Stimulated activated CD4-positive, alpha-beta T cell treated with anti-CD3 and anti-CD28 coated beads, Interleukin-12 subunit alpha, Interleukin-12 subunit beta, amount 100 ng/mL, for 4 hours (primary cell): ENCODE measurements around the gene NEIL3.

ENCODE experiments used
- DNase-seq: peaks from one replicate; pipeline ENCODE4 v3.0.0-alpha.2; 2020

The NEIL3 gene

GRCh38 chr4:177309522-177310371 is at the start of gene NEIL3:
TSS of gene NEIL3 (plus strand) at chr4:177309874. CDS start at chr4:177309954, 80 bp downstream.
- peak; percentile 96 for DNase-seq

GRCh38 chr4:177263818-177264217 is 45.9 kb upstream of the NEIL3 start:
- no peak for DNase-seq

- no peak for DNase-seq
Measured at GRCh38 chr4:177264788-177265422, 44.8 kb upstream of the NEIL3 start.

- DNase-seq: no peak
Measured at GRCh38 chr4:177265729-177266128, 43.9 kb upstream of the NEIL3 start.

- DNase-seq: no peak
Measured at GRCh38 chr4:177266506-177266905, 43.2 kb upstream of the NEIL3 start.

- DNase-seq: no peak
Measured at GRCh38 chr4:177267911-177268310, 41.8 kb upstream of the NEIL3 start.

GRCh38 chr4:177271091-177271490 is 38.6 kb upstream of the NEIL3 start:
- no peak for DNase-seq

- no peak for DNase-seq
Measured at GRCh38 chr4:177271915-177272766, 37.5 kb upstream of the NEIL3 start.

- no peak for DNase-seq
Measured at GRCh38 chr4:177275999-177276398, 33.7 kb upstream of the NEIL3 start.

GRCh38 chr4:177281351-177281909 is 28.2 kb upstream of the NEIL3 start:
- DNase-seq: no peak

- no peak for DNase-seq
Measured at GRCh38 chr4:177282284-177282835, 27.3 kb upstream of the NEIL3 start.

- no peak for DNase-seq
Measured at GRCh38 chr4:177283167-177283566, 26.5 kb upstream of the NEIL3 start.

GRCh38 chr4:177285953-177286352 is 23.7 kb upstream of the NEIL3 start:
- DNase-seq: no peak

- DNase-seq: no peak
Measured at GRCh38 chr4:177287255-177287654, 22.4 kb upstream of the NEIL3 start.

- no peak for DNase-seq
Measured at GRCh38 chr4:177288335-177288734, 21.3 kb upstream of the NEIL3 start.

- DNase-seq: no peak
Measured at GRCh38 chr4:177290780-177291179, 18.9 kb upstream of the NEIL3 start.

GRCh38 chr4:177292171-177292570 is 17.5 kb upstream of the NEIL3 start:
- no peak for DNase-seq

GRCh38 chr4:177293208-177294033 is 16.3 kb upstream of the NEIL3 start:
- no peak for DNase-seq

GRCh38 chr4:177297785-177298391 is 11.8 kb upstream of the NEIL3 start:
- no peak for DNase-seq

- no peak for DNase-seq
Measured at GRCh38 chr4:177301126-177301639, 8.5 kb upstream of the NEIL3 start.
